HCT116 (cell line): ENCODE results near the gene CCL17. TPM values are rescaled to one million over a fixed set of nuclear protein-coding genes. Genes with fewer than 3 reads are reported as not detected.

Experiments used
- ATAC-seq: fragments of 200-7000 bp; cut with Tn5 transposase; 2 replicates; pipeline ENCODE4 v1.9.1; 2020; ENCODE audit warnings: mild to moderate bottlenecking, moderate library complexity
- Bru-seq: library from RNA; stranded (reverse); fragments of 400-500 nt; gene quantifications from one replicate; lab custom pipeline; 2021; lab: Mats Ljungman, UMichigan
- BruChase-seq, 2 experiments: library from RNA; stranded (reverse); fragments of 400-500 nt; gene quantifications; one replicate each; lab custom pipeline; 2021; lab: Mats Ljungman, UMichigan
- BruUV-seq: library from RNA; stranded (reverse); fragments of 400-500 nt; replicated peaks from 2 replicates; lab custom pipeline; 2021; lab: Mats Ljungman, UMichigan
- CTCF ChIA-PET: fragments of 300-600 bp; sonication (Branson Sonifier 250); formaldehyde crosslinking; loops from one replicate; lab custom pipeline; 2021; ENCODE audit warnings: antibody characterized with exemption; lab: Charles Lee
- POLR2A ChIA-PET: fragments of 300-600, 350-600 bp; sonication (Branson Sonifier 250); formaldehyde crosslinking; loops from one replicate; lab custom pipeline; 2021; ENCODE audit warnings: antibody characterized with exemption; lab: Charles Lee
- RAD21 ChIA-PET, 2 experiments: fragments of 300-600 bp; sonication (Branson Sonifier 250); formaldehyde crosslinking; loops; one replicate each; lab custom pipeline; 2023; ENCODE audit warnings: low total read pairs in 2 of 2; ENCODE audit not compliant: uncharacterized antibody in 2 of 2, unreplicated experiment in 2 of 2, low non-redundant PET in 1 of 2; lab: Charles Lee
- DNase-seq: peaks from one replicate; pipeline ENCODE4 v3.0.0-alpha.2; 2010; ENCODE audit warnings: low read depth, low spot score
- H2AFZ ChIP-seq: fragments of 200-600 bp; shearing (Covaris generic), sonication (generic); 2 replicates; pipeline ENCODE4 v1.6.1; 2017; ENCODE audit warnings: low read depth, mixed run types, mixed read lengths, antibody characterized with exemption, low read length; ENCODE audit not compliant: poor library complexity, severe bottlenecking
- H3K27ac ChIP-seq: 2 replicates; pipeline ENCODE4 v1.5.1; 2012; ENCODE audit warnings: low read depth, low read length
- H3K27me3 ChIP-seq: fragments of 200-600 bp; sonication (generic); 2 replicates; pipeline ENCODE4 v1.6.1; 2016; ENCODE audit warnings: mixed run types, low read length, mixed read lengths; ENCODE audit not compliant: insufficient read depth
- H3K36me3 ChIP-seq, 2 experiments: fragments of 200-500 bp in 1 of 2; fragments of 200-600 bp in 1 of 2; sonication (Bioruptor generic) in 1 of 2; sonication (generic) in 1 of 2; 2 replicates each; pipeline versions ENCODE4 v1.5.1 to v1.6.1; 2014 to 2016; ENCODE audit warnings: low read length in 2 of 2, inconsistent platforms in 1 of 2, mixed read lengths in 1 of 2, mixed run types in 1 of 2; ENCODE audit not compliant: insufficient read depth in 2 of 2, control insufficient read depth in 1 of 2
- H3K4me1 ChIP-seq, 2 experiments: fragments of 200-600 bp in 1 of 2; sonication (generic) in 1 of 2; 2 replicates each; pipeline versions ENCODE4 v1.5.1 to v1.6.1; 2012 to 2017; ENCODE audit warnings: low read length in 2 of 2, inconsistent platforms in 1 of 2, mild to moderate bottlenecking in 1 of 2, mixed read lengths in 1 of 2, mixed run types in 1 of 2, moderate library complexity in 1 of 2; ENCODE audit not compliant: insufficient read depth in 2 of 2, control insufficient read depth in 1 of 2
- H3K4me2 ChIP-seq: fragments of 200-600 bp; sonication (generic); 2 replicates; pipeline ENCODE4 v1.6.1; 2017; ENCODE audit warnings: mixed run types, low read length, mixed read lengths
- H3K4me3 ChIP-seq, 2 experiments: fragments of 200-600 bp in 1 of 2; sonication (generic) in 1 of 2; replicated peaks in 1 of 2; 2 replicates each; pipeline ENCODE4 v1.5.1; 2011 to 2016; ENCODE audit warnings: low read length in 2 of 2, control low read depth in 1 of 2, low read depth in 1 of 2, mild to moderate bottlenecking in 1 of 2, mixed read lengths in 1 of 2, mixed run types in 1 of 2
- H3K79me2 ChIP-seq: fragments of 200-600 bp; sonication (generic); 2 replicates; pipeline ENCODE4 v1.6.1; 2017; ENCODE audit warnings: mild to moderate bottlenecking, mixed run types, low read length, moderate library complexity, mixed read lengths; ENCODE audit not compliant: insufficient read depth
- H3K9ac ChIP-seq: fragments of 200-600 bp; sonication (generic); 2 replicates; pipeline ENCODE4 v1.6.1; 2016; ENCODE audit warnings: low read length, mixed read lengths
- H3K9me2 ChIP-seq: fragments of 200-600 bp; sonication (generic), shearing (Covaris generic); 2 replicates; pipeline ENCODE4 v1.6.1; 2017; ENCODE audit warnings: mixed run types, mild to moderate bottlenecking, moderate library complexity; ENCODE audit not compliant: insufficient read depth
- H3K9me3 ChIP-seq, 2 experiments: fragments of 200-500 bp in 1 of 2; fragments of 200-600 bp in 1 of 2; sonication (Bioruptor generic) in 1 of 2; sonication (generic) in 1 of 2; 2 replicates each; pipeline ENCODE4 v1.6.1; 2014 to 2017; ENCODE audit warnings: low read length in 2 of 2, mixed read lengths in 2 of 2, inconsistent platforms in 1 of 2, low read depth in 1 of 2, mild to moderate bottlenecking in 1 of 2, mixed run types in 1 of 2, moderate library complexity in 1 of 2; ENCODE audit not compliant: control insufficient read depth in 1 of 2, insufficient read depth in 1 of 2
- H4K20me1 ChIP-seq: fragments of 200-600 bp; sonication (generic), shearing (Covaris generic); 2 replicates; pipeline ENCODE4 v1.6.1; 2017; ENCODE audit warnings: mixed run types, mild to moderate bottlenecking, moderate library complexity; ENCODE audit not compliant: insufficient read depth
- CBX3 ChIP-seq: IDR thresholded peaks from 2 replicates; pipeline ENCODE4 v1.6.1; 2012; ENCODE audit warnings: low read depth
- CTCF ChIP-seq, 3 experiments: fragments of 200-600 bp in 1 of 3; sonication (generic) in 1 of 3; IDR thresholded peaks in 2 of 3; conservative IDR thresholded peaks in 1 of 3; 2 replicates each; pipeline ENCODE4 v1.5.1; 2012 to 2017; ENCODE audit warnings: low read depth in 2 of 3, low read length in 2 of 3, antibody characterized with exemption in 1 of 3, borderline replicate concordance in 1 of 3, control low read depth in 1 of 3, mild to moderate bottlenecking in 1 of 3, mixed read lengths in 1 of 3, mixed run types in 1 of 3, moderate library complexity in 1 of 3; ENCODE audit not compliant: insufficient read depth in 1 of 3
- EZH2 ChIP-seq: fragments of 200-600 bp; sonication (generic); IDR thresholded peaks from 2 replicates; pipeline ENCODE4 v1.6.1; 2017; ENCODE audit warnings: antibody characterized with exemption, mixed run types
- EZH2phosphoT487 ChIP-seq: fragments of 200-600 bp; IDR thresholded peaks from 2 replicates; pipeline ENCODE4 v1.6.1; 2018; ENCODE audit warnings: antibody characterized with exemption, borderline replicate concordance
- MAX ChIP-seq: IDR thresholded peaks from 2 replicates; pipeline ENCODE4 v1.6.1; 2012
- REST ChIP-seq: IDR thresholded peaks from 2 replicates; pipeline ENCODE4 v1.6.1; 2012; ENCODE audit warnings: low read depth
- SIN3A ChIP-seq: IDR thresholded peaks from 2 replicates; pipeline ENCODE4 v1.6.1; 2012; ENCODE audit warnings: low read depth
- SP1 ChIP-seq: IDR thresholded peaks from 2 replicates; pipeline ENCODE4 v1.6.1; 2012; ENCODE audit warnings: low read depth
- YY1 ChIP-seq: IDR thresholded peaks from 2 replicates; pipeline ENCODE4 v1.6.1; 2011; ENCODE audit warnings: low read length, low read depth, moderate library complexity, mild to moderate bottlenecking; ENCODE audit not compliant: insufficient replicate concordance; ENCODE audit errors: extremely low read depth
- intact Hi-C: fragments of 100-400 bp; cut with micrococcal nuclease; formaldehyde crosslinking; loops from 2 replicates; pipeline ENCODE4 v1.10.0; 2022
- long read RNA-seq: library from polyadenylated mRNA; unstranded; transcript quantifications from one replicate; pipeline ENCODE4 v2.0.0, GENCODE V29; 2021; ENCODE audit not compliant: unreplicated experiment
- polyA plus RNA-seq: library from polyadenylated mRNA; unstranded; fragments of >200 nt; gene quantifications from 2 replicates; pipeline ENCODE4 v1.2.1, GENCODE V29; 2012; ENCODE audit warnings: missing spikeins
- total RNA-seq: library from RNA; stranded (reverse); gene quantifications from one replicate; pipeline ENCODE4 v1.2.1, GENCODE V29; 2021; ENCODE audit not compliant: unreplicated experiment

Gene CCL17
- total RNA-seq (not detected), Bru-seq, nascent RNA (not detected), BruChase-seq, experiment 1, labeled RNA remaining after a 6-hour chase (not detected), BruChase-seq, experiment 2, labeled RNA remaining after a 2-hour chase (not detected)
- polyA plus RNA-seq, result not detected in 2 replicates
- long read RNA-seq, result 0 reads

- no peak for TF ChIP-seq SIN3A
- no peak for TF ChIP-seq CBX3
- TF ChIP-seq EZH2, result no peak
- TF ChIP-seq YY1, result no peak
- TF ChIP-seq MAX, result no peak
- no peak for TF ChIP-seq CTCF (IDR thresholded peaks at IDR 0.05 in 2 of 3, conservative IDR thresholded peaks at IDR 0.05 in 1 of 3; ENCODE audit: borderline replicate concordance in 1 of 3, insufficient read depth in 1 of 3, low read depth in 2 of 3, low read length in 2 of 3)
- TF ChIP-seq EZH2phosphoT487, result no peak
- TF ChIP-seq SP1, result no peak
- no peak for TF ChIP-seq REST
- TF ChIP-seq, all 23 proteins: peak for 0
- ChIA-PET CTCF (interaction anchor here (0.6 to 2.0 kb wide), 2 partner anchors 13 to 450 kb away, joined by 3 to 7 read pairs; no protein-coding TSS in a partner anchor), POLR2A (no interaction called here)
These were observed at the start of gene CCL17 for GRCh38 chr16:57403965-57404817. TSS of gene CCL17 (plus strand) at chr16:57404767. CDS start at chr16:57413933, 9,166 bp downstream.

More at GRCh38 chr16:57403965-57404817, at the start of gene CCL17:
- RAD21 ChIA-PET, result no interaction called here
- Histone ChIP-seq H3K9ac (no peak within 1 kb of the TSS), H3K9me3 (no peaks in the 10 kb centered on the region), H3K27ac (no peak within 1 kb of the TSS), H2AFZ (no peak within 1 kb of the TSS), H4K20me1 (no peaks in the 10 kb centered on the region), H3K36me3 (no peaks in the 10 kb centered on the region), H3K4me1 (no peaks in the 10 kb centered on the region), H3K4me2 (no peak within 1 kb of the TSS), H3K27me3 (peaks cover 16% of the 10 kb centered on the region; the same call in 1 of the 2 replicates), H3K9me2 (no peaks in the 10 kb centered on the region), H3K79me2 (no peaks in the 10 kb centered on the region), H3K4me3 (no peak within 1 kb of the TSS)
- ATAC-seq (no peak; the same call in 1 of the 2 replicates), DNase-seq (no peak)
- no TSS peak for BruUV-seq
- intact Hi-C loops, result no loop called here
